ENCODE results near the gene SLC25A38. TPM values are rescaled to one million over a fixed set of nuclear protein-coding genes. Genes with fewer than 3 reads are reported as not detected.

The SLC25A38 gene
- polyA plus RNA-seq, 2 of the 4 experiments (the other 2 are of a cell fraction) = 31.9 to 52.8 TPM

DNA sequence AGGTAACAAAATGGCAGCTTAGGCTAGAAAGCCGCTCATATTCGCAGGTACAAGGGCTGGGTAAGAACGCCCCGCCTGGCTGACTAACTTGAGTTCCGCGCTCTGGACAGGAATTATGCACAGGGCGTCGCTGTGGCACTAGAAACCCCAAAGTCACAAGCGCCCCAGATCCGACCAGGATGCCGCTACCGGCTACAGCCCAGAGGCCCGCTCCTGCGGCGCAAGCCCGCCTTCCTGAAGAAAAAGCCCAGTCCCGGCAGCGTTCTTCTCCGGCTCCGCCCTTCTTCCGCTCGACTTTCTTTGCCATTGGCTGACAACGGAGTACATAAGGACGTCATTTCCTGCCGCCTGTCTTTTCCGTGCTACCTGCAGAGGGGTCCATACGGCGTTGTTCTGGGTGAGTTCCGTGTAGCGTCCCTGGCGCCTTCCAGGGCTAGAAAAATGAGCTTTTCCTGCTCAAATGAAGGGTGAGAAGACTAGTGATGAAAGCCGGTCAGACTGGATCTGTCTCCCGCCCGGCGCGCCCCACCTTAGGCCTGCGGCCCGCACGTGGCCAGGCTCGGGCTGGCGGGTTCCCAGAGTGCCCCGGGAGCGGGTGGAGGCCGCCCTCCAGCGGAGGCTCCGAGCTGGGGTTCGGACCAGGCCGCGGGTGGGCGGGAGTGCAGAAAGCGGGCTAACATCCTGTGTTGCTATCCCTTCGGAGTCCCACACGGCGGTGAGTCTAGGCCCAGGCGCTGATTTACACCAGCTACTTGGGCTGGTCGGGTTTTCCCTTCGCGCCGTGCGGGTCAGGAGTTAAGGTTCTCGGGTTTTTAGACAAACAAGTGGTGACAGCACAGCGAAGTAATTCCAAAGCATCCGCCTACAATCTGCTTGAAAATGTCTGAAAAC lies 23.4 kb downstream of the SLC25A38 start, which contains the start of gene RPSA (continued):
- peak; percentile 99 for TF ChIP-seq MYC (IDR thresholded peaks at IDR 0.05; ENCODE audit: borderline replicate concordance, low read length)
- TF ChIP-seq RARB (CRISPR knock-in tag; IDR thresholded peaks at IDR 0.05) = no peak
- TF ChIP-seq FOXS1 (CRISPR knock-in tag; IDR thresholded peaks at IDR 0.05) = no peak
- no peak for TF ChIP-seq JUNB (IDR thresholded peaks at IDR 0.05)
- peak; percentile 79 for TF ChIP-seq HOXA7 (CRISPR knock-in tag; IDR thresholded peaks at IDR 0.05)
- no peak; the same call in 1 of the 2 replicates for TF ChIP-seq CBX8 (IDR thresholded peaks at IDR 0.05)
- no peak for TF ChIP-seq MAZ (IDR thresholded peaks at IDR 0.05; ENCODE audit: borderline replicate concordance, low read depth, low read length)
- TF ChIP-seq, protein P1, sequence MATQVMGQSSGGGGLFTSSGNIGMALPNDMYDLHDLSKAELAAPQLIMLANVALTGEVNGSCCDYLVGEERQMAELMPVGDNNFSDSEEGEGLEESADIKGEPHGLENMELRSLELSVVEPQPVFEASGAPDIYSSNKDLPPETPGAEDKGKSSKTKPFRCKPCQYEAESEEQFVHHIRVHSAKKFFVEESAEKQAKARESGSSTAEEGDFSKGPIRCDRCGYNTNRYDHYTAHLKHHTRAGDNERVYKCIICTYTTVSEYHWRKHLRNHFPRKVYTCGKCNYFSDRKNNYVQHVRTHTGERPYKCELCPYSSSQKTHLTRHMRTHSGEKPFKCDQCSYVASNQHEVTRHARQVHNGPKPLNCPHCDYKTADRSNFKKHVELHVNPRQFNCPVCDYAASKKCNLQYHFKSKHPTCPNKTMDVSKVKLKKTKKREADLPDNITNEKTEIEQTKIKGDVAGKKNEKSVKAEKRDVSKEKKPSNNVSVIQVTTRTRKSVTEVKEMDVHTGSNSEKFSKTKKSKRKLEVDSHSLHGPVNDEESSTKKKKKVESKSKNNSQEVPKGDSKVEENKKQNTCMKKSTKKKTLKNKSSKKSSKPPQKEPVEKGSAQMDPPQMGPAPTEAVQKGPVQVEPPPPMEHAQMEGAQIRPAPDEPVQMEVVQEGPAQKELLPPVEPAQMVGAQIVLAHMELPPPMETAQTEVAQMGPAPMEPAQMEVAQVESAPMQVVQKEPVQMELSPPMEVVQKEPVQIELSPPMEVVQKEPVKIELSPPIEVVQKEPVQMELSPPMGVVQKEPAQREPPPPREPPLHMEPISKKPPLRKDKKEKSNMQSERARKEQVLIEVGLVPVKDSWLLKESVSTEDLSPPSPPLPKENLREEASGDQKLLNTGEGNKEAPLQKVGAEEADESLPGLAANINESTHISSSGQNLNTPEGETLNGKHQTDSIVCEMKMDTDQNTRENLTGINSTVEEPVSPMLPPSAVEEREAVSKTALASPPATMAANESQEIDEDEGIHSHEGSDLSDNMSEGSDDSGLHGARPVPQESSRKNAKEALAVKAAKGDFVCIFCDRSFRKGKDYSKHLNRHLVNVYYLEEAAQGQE (IDR thresholded peaks at IDR 0.05) = peak; percentile 46
- no peak for TF ChIP-seq NR3C1 (IDR thresholded peaks at IDR 0.05)
- TF ChIP-seq JUN (IDR thresholded peaks at IDR 0.05) = peak; percentile 97 to 100
- TF ChIP-seq BCL3 (IDR thresholded peaks at IDR 0.05) = peak; percentile 97
- peak; percentile 100 for TF ChIP-seq PHF8 (IDR thresholded peaks at IDR 0.05; ENCODE audit: borderline replicate concordance, low read depth)
- no peak for TF ChIP-seq CHD4 (IDR thresholded peaks at IDR 0.05; ENCODE audit: borderline replicate concordance)
- TF ChIP-seq KDM1A (IDR thresholded peaks at IDR 0.05; ENCODE audit: low read depth) = no peak
- no peak for TF ChIP-seq BHLHE40 (IDR thresholded peaks at IDR 0.05; ENCODE audit: low read depth, low read length)
- no peak for TF ChIP-seq SMC3 (IDR thresholded peaks at IDR 0.05)
- 0 out of 2 replicates have a peak, but pooled peaks have one; percentile 48 for TF ChIP-seq HOXB5 (CRISPR knock-in tag; IDR thresholded peaks at IDR 0.05)
- no peak for TF ChIP-seq ESRRA (IDR thresholded peaks at IDR 0.05; ENCODE audit: borderline replicate concordance, low read length)
- peak; percentile 5; the same call in 1 of the 3 replicates for TF ChIP-seq CTCF (IDR thresholded peaks at IDR 0.05)
- TF ChIP-seq EHF (CRISPR knock-in tag; IDR thresholded peaks at IDR 0.05) = peak; percentile 60; the same call in 1 of the 2 replicates
- 0 out of 2 replicates have a peak, but pooled peaks have one; percentile 24 for TF ChIP-seq NPAS2 (CRISPR knock-in tag; IDR thresholded peaks at IDR 0.05; ENCODE audit: borderline replicate concordance)
- no peak for TF ChIP-seq ZFP36 (IDR thresholded peaks at IDR 0.05; ENCODE audit: borderline replicate concordance, partially characterized antibody)
- peak; percentile 77; the same call in 1 of the 2 replicates for TF ChIP-seq FOSB (CRISPR knock-in tag; IDR thresholded peaks at IDR 0.05)
- TF ChIP-seq KDM5A (IDR thresholded peaks at IDR 0.05) = peak; percentile 39; the same call in 1 of the 2 replicates
- TF ChIP-seq TP53 (CRISPR knock-in tag; IDR thresholded peaks at IDR 0.05) = peak; percentile 80
- peak; percentile 72; the same call in 1 of the 2 replicates for TF ChIP-seq E2F6 (IDR thresholded peaks at IDR 0.05; ENCODE audit: borderline replicate concordance, low read depth)
- TF ChIP-seq POLR2AphosphoS2 (conservative IDR thresholded peaks at IDR 0.05; ENCODE audit: low read length) = no peak
- no peak for TF ChIP-seq RCOR1 (IDR thresholded peaks at IDR 0.05; ENCODE audit: low read depth, low read length)
- no peak for TF ChIP-seq RNF2 (IDR thresholded peaks at IDR 0.05; ENCODE audit: borderline replicate concordance, low read depth)
